Retinal pigment epithelial cell (primary cell): Measurements from ENCODE around the gene ADAM22.

Source experiments
- DNase-seq: peaks from one replicate; pipeline ENCODE4 v3.0.0-alpha.2; 2010; ENCODE audit warnings: low read depth
- H3K4me3 ChIP-seq: 2 replicates; pipeline ENCODE4 v1.5.1; 2011; ENCODE audit warnings: mild to moderate bottlenecking, low read length, control low read depth, moderate library complexity
- TF ChIP-seq, protein P1 (sequence below): conservative IDR thresholded peaks from 2 replicates; pipeline ENCODE4 v1.5.1; 2011; ENCODE audit warnings: low read depth, low read length, control low read depth, inconsistent platforms

ADAM22 gene

DNA sequence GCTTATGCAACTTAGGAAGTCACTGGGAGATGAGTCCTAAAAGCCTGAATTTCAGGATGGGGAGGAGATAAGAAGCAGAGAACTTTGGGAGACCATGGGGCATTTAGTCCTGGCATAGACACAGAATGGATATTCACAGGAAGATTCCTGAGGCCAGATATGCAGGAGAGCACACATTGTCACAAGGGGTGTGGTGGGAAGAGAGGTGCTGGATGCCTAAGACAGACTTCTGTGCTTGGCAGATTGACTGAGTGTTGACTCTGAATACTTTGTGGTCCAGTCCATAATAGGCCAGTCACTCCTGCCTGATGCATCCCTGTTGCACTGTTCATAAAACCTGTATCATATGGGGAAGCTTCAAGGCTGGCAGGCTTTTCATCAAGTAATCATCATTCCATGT lies 267.3 kb downstream of the ADAM22 start:
- H3K4me3 ChIP-seq: no peak overlapping the region
- TF ChIP-seq, protein P1, sequence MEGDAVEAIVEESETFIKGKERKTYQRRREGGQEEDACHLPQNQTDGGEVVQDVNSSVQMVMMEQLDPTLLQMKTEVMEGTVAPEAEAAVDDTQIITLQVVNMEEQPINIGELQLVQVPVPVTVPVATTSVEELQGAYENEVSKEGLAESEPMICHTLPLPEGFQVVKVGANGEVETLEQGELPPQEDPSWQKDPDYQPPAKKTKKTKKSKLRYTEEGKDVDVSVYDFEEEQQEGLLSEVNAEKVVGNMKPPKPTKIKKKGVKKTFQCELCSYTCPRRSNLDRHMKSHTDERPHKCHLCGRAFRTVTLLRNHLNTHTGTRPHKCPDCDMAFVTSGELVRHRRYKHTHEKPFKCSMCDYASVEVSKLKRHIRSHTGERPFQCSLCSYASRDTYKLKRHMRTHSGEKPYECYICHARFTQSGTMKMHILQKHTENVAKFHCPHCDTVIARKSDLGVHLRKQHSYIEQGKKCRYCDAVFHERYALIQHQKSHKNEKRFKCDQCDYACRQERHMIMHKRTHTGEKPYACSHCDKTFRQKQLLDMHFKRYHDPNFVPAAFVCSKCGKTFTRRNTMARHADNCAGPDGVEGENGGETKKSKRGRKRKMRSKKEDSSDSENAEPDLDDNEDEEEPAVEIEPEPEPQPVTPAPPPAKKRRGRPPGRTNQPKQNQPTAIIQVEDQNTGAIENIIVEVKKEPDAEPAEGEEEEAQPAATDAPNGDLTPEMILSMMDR: no peak
- no peak for DNase-seq

DNA sequence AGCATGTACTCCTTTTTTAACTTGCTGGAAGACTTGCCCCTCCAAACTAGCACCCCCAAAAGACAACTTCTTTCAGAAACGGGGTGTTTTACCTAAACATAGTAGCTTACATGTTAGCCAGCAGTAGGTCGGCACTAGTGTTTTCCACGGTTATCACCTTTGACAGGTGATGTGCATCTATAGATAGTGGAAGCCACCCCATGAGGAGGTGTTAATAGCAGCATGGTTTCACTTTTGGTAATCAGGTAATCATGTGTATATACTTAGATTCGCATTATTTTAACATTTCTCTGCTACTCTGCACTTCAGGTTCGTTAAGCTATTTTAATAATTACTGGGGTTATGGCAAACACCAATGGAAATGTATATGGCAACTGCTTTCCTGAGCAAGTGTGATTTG lies 268.2 kb downstream of the ADAM22 start:
- no peak for DNase-seq
- TF ChIP-seq, protein P1: no peak
- no peak overlapping the region for H3K4me3 ChIP-seq

DNA sequence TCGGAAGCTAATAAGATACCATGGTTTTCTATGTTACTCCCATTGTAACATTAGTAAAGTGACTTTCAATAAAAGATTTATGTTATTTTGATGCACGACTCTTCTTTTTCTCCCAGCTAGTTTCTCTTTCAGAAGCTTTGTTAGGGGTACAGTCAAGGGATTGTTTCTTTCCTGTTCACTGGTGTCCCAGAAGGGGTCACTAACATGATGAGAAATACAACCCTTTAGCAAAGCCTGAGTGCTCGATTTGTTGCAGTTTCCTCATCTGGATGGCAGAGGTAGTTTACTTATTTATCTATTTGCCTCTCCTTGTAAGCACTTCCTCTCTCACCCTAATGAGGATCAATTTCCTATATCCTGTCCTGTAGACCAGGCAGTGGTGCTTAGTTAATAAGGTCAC lies 268.7 kb downstream of the ADAM22 start:
- no peak overlapping the region for H3K4me3 ChIP-seq
- TF ChIP-seq, protein P1: no peak
- no peak for DNase-seq

DNA sequence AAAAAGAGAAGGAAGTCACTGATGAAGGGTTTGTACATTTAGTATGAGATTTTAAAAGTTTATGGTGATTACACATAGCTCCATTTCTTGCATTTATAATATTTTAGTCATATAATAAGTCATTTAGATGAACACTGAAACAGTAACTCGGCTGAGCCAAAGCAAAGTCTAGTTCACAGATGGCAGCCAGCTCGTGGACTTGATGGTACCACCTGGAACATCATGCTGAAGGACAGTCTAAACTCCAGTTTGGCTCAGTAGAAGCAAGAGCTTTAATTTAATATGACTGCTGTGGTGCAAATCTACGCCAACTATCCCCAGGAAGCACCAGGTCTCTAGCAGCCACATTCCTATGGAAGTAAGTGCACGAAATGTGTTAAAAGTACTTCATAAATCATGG lies 269.4 kb downstream of the ADAM22 start:
- no peak overlapping the region for H3K4me3 ChIP-seq
- DNase-seq: no peak
- TF ChIP-seq, protein P1: no peak

DNA sequence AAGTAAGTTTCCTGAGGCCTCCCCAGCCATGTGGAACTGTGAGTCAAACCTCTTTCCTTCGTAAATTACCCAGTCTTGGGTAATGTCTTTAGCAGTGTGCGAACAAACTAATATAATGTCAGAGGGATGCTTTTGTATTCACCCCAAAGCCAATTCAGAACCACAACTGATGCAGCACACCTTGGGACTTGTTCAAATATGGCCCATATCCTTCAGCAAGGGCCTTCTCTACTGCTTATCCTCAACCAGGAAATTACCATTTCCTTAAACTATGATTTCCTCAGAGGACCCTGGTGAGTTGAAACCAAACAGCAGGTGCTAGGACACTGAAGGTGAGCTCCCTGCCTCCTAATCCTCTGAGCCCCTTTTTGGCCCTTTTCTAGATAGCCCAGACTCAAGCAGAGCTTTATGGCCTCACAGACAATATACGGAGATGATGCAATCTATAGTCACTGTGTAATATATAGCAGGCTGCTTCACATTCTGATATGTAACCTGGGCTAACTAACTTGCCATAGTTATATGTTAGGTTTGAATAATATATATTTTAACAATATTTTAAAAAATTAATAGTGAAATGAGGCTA lies 270.6 kb downstream of the ADAM22 start:
- TF ChIP-seq, protein P1: no peak
- DNase-seq: no peak
- no peak overlapping the region for H3K4me3 ChIP-seq

DNA sequence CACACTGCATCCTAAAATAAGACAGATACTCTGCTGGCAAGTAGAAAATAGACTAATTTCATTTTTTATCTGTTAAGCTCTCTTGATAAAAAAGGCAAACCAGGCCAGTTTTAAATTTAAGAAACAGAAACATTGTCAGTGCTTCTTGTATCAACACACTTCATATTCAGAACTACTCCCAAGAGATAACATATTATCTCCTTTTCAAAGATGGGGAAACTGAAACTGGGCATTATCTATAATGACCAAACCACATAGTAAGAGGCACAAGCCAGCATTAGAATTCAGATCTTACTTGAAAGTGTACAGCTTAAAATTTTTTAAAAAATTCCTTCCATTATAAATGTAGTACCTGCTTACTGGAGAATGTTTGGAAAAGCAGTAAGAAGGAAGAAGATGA lies 271.1 kb downstream of the ADAM22 start:
- DNase-seq: no peak
- H3K4me3 ChIP-seq: no peak overlapping the region
- TF ChIP-seq, protein P1: no peak

DNA sequence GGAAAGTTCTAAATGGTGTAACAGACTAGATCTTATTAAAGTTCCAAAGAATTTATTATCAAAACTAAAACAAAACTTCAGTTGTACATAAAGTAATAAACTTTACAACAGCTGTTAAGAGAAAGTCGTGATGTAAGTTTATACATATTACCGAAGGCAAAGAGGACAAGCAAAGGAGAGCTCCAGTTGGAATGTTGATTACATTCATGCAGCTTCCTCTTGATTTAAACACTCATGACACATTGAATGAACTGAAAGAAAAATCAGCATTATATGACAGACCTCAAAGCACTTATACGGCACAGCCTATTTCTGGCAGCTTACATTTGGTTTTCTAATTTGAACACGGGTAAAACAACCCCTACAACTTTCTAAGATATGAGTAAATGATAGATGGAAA lies 272.2 kb downstream of the ADAM22 start:
- no peak overlapping the region for H3K4me3 ChIP-seq
- TF ChIP-seq, protein P1: no peak
- DNase-seq: no peak
